ENCODE data around the gene BHLHE40.

GRCh38 chr3:5016211-5017161 is 37.2 kb downstream of the BHLHE40 start:
- no peak for TF ChIP-seq RNF2 (IDR thresholded peaks at IDR 0.05; ENCODE audit: borderline replicate concordance, low read depth)
- TF ChIP-seq CBX8 (IDR thresholded peaks at IDR 0.05): no peak
- TF ChIP-seq EHMT2 (IDR thresholded peaks at IDR 0.05; ENCODE audit: low read depth): no peak
- peak; percentile 83 to 85; a peak in 4 of 5 replicates for TF ChIP-seq EP300 (IDR thresholded peaks at IDR 0.05)
- TF ChIP-seq CTCF (IDR thresholded peaks at IDR 0.05): no peak
- TF ChIP-seq REST (IDR thresholded peaks at IDR 0.05): no peak
